ENCODE results near the gene TTPAL. TPM values are rescaled to one million over a fixed set of nuclear protein-coding genes. Genes with fewer than 3 reads are reported as not detected.
A peak's percentile ranks its signal among the peaks of the same experiment; 100 is the strongest.

The TTPAL gene
- total and polyA plus RNA-seq, 3 experiments from 2014 or later = 15.9 to 31.6 (median 29.3) TPM

DNA sequence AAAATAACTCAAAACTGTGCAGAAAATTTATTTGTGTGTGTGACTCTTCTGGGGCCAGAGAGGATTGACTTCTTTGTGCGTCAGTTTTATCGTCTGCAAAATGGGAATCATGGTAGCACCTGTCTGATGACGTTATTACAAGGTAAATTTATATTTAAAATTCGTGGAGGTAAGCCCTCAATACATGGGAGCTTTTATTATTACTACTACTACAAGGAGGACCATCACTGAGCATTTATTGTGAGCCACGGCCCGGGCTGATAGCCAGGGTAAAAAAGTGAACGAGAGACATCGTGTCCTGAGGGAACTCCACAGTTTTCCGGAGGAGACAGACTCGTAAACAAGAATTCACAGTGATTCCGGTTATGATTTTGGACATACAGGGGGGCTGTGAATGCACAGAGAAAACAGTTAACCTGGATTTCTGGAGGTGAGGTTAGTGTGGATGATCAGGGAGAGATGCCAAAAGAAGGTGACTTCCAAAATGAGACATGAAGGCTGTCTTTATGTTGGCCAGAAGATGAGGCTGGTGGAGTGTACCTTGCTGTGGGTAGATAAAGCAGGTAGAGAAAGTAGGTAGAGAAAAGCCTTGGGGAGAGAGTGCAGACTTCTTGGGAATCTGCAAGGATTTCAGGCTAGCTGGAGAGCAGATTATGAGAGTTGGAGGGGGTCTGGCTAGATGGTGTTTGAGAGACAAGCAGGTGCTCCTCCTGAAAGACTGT is 56.7 kb downstream of the TTPAL start:
- ChIA-PET POLR2A (no interaction called here), CTCF (no interaction called here)
- peak in 1 of 5 donors; percentile 1 for DNase-seq
- Histone ChIP-seq H3K27ac (ENCODE audit: low read depth, low read length) (peak overlapping the region; percentile 47), H3K36me3 (ENCODE audit: insufficient read depth, low read length) (no peaks in the 10 kb centered on the region), H3K4me1 (ENCODE audit: insufficient read depth, low read length) (peaks cover 24% of the 10 kb centered on the region), H3K27me3 (ENCODE audit: insufficient read depth, low read length, poor library complexity, severe bottlenecking) (no peaks in the 10 kb centered on the region), H3K4me3 (ENCODE audit: low read length) (peak overlapping the region; percentile 77), H3K9me3 (ENCODE audit: low read length) (no peaks in the 10 kb centered on the region)
- Mint-ChIP-seq H3K27me3 (peaks cover 0 to 15% of the 10 kb centered on the region in 2 donors), H3K4me1 (peaks cover 3 to 9% (median 4%) of the 10 kb centered on the region in 3 donors), H3K36me3 (no peaks in the 10 kb centered on the region), H3K4me3 (no peak overlapping the region), H3K27ac (no peak overlapping the region), H3K9me3 (no peaks in the 10 kb centered on the region)

DNA sequence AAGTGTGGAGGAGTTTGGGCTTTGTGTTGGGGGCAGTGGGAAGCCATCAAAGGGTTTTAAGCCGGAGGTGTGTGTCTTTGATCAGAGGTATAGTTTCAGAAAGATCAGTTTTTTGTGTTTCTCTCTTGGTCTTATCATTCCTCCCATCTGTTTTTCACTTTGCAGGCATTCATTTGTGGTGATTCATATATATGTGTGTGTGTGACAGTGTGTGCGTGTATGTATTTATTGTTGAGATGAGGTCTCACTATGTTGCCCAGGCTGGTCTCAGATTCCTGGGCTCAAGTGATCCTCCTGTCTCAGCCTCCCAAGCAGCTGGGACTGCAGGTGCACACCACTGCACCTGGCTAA is 57.3 kb downstream of the TTPAL start:
- peaks cover 3 to 9% (median 4%) of the 10 kb centered on the region in 3 donors for H3K4me1 Mint-ChIP-seq
- Histone ChIP-seq H3K9me3 (ENCODE audit: low read length) (no peaks in the 10 kb centered on the region), H3K36me3 (ENCODE audit: insufficient read depth, low read length) (no peaks in the 10 kb centered on the region), H3K27me3 (ENCODE audit: insufficient read depth, low read length, poor library complexity, severe bottlenecking) (no peaks in the 10 kb centered on the region), H3K4me3 (ENCODE audit: low read length) (no peak overlapping the region), H3K27ac (ENCODE audit: low read depth, low read length) (no peak overlapping the region), H3K4me1 (ENCODE audit: insufficient read depth, low read length) (peaks cover 24% of the 10 kb centered on the region)
- no peak overlapping the region for H3K4me3 Mint-ChIP-seq
- CTCF ChIA-PET = no interaction called here
- H3K9me3 Mint-ChIP-seq = no peaks in the 10 kb centered on the region
- DNase-seq = peak in 2 of 5 donors; percentile 36 to 60
- no peaks in the 10 kb centered on the region for H3K36me3 Mint-ChIP-seq
- POLR2A ChIA-PET = no interaction called here
- H3K27me3 Mint-ChIP-seq = peaks cover 0 to 12% of the 10 kb centered on the region in 2 donors
- H3K27ac Mint-ChIP-seq = no peak overlapping the region

DNA sequence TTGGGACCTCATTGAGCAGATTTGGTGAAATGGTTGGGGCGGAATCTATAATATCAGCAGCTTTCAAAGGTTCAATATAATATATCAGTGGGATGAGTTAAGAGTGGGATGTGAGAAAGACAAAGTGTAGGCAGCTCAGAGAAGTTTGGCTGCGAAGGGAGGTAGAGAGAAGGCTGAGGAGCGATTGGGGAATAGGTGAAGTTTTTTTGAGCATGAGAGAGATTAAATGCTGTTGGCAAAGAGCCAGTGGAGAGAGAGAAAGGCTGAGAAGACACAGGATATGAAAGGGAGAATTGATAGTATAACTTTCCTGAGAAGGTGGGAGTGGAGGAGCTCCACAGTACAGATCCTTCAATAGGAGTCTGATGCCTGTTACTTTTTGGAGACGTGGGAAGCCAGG is 58.3 kb downstream of the TTPAL start:
- Histone ChIP-seq H3K4me1 (ENCODE audit: insufficient read depth, low read length) (peaks cover 24% of the 10 kb centered on the region), H3K36me3 (ENCODE audit: insufficient read depth, low read length) (no peaks in the 10 kb centered on the region), H3K4me3 (ENCODE audit: low read length) (no peak overlapping the region), H3K27ac (ENCODE audit: low read depth, low read length) (no peak overlapping the region), H3K9me3 (ENCODE audit: low read length) (no peaks in the 10 kb centered on the region), H3K27me3 (ENCODE audit: insufficient read depth, low read length, poor library complexity, severe bottlenecking) (no peaks in the 10 kb centered on the region)
- Mint-ChIP-seq H3K27me3 (peaks cover 0 to 11% of the 10 kb centered on the region in 2 donors), H3K4me3 (no peak overlapping the region), H3K36me3 (no peaks in the 10 kb centered on the region), H3K4me1 (peaks cover 3 to 9% (median 4%) of the 10 kb centered on the region in 3 donors), H3K27ac (no peak overlapping the region), H3K9me3 (no peaks in the 10 kb centered on the region)
- ChIA-PET POLR2A (interaction anchor here (0.7 kb wide), 1 partner anchor 40 kb away, joined by 3 read pairs; no protein-coding TSS in a partner anchor), CTCF (no interaction called here)
- DNase-seq = no peak

DNA sequence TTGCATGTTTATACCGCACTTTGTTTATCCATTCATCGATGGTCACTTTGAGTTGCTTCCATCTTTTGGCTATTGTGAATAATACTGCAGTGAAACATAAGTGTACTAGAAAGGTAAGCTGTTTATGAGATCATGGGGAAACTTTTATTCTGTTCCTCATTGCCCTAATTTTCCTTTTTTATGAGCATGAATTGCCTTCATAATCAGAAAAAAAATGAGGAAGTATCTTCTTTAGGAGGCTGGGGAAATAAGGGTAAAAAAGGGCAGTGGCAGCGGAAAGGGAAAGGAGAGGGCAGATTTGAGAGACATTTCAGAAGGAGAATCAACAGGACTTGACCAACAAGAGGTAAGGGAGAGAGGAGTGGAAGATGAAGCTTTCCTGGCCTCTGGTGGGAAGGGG is 60.5 kb downstream of the TTPAL start:
- Histone ChIP-seq H3K27me3 (ENCODE audit: insufficient read depth, low read length, poor library complexity, severe bottlenecking) (no peaks in the 10 kb centered on the region), H3K27ac (ENCODE audit: low read depth, low read length) (no peak overlapping the region), H3K36me3 (ENCODE audit: insufficient read depth, low read length) (no peaks in the 10 kb centered on the region), H3K4me3 (ENCODE audit: low read length) (no peak overlapping the region), H3K4me1 (ENCODE audit: insufficient read depth, low read length) (peaks cover 23% of the 10 kb centered on the region), H3K9me3 (ENCODE audit: low read length) (no peaks in the 10 kb centered on the region)
- H3K27me3 Mint-ChIP-seq = peaks cover 0 to 5% of the 10 kb centered on the region in 2 donors
- peaks cover 3 to 6% (median 4%) of the 10 kb centered on the region in 3 donors for H3K4me1 Mint-ChIP-seq
- H3K36me3 Mint-ChIP-seq = no peaks in the 10 kb centered on the region
- DNase-seq = no peak
- H3K4me3 Mint-ChIP-seq = peak overlapping the region in 1 of 7 donors; percentile 63
- ChIA-PET POLR2A (no interaction called here), CTCF (no interaction called here)
- no peaks in the 10 kb centered on the region for H3K9me3 Mint-ChIP-seq
- peak overlapping the region in 1 of 8 donors; percentile 7 for H3K27ac Mint-ChIP-seq

DNA sequence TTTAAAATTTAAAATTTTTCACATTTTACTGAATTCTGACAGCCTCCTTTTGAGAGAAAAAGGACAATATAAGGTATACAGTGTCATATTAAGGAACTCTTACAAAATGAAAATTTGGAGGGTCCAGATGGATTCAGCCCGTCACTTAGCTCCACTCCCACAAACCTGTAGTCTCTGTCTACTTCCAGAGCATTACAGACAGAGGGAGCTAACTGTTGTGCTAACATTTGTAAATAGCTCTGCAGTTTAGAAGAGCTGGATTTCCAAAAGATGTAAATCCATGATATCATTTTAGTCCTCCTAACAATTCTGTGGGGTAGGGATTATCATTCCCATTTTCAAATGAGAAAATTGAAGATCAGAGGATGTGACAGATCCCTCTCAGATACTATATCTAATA is 62.3 kb downstream of the TTPAL start:
- H3K27me3 ChIP-seq (ENCODE audit: insufficient read depth, low read length, poor library complexity, severe bottlenecking) = no peaks in the 10 kb centered on the region
- no peaks in the 10 kb centered on the region for H3K36me3 ChIP-seq (ENCODE audit: insufficient read depth, low read length)
- H3K36me3 Mint-ChIP-seq = no peaks in the 10 kb centered on the region
- H3K27me3 Mint-ChIP-seq = peaks cover 0 to 5% of the 10 kb centered on the region in 2 donors
- DNase-seq = no peak
- H3K4me3 ChIP-seq (ENCODE audit: low read length) = no peak overlapping the region
- CTCF ChIA-PET = no interaction called here
- no peak overlapping the region for H3K27ac ChIP-seq (ENCODE audit: low read depth, low read length)
- no peak overlapping the region for H3K4me3 Mint-ChIP-seq
- no peaks in the 10 kb centered on the region for H3K9me3 Mint-ChIP-seq
- POLR2A ChIA-PET = no interaction called here
- no peak overlapping the region for H3K27ac Mint-ChIP-seq
- no peaks in the 10 kb centered on the region for H3K9me3 ChIP-seq (ENCODE audit: low read length)
- H3K4me1 Mint-ChIP-seq = no peaks in the 10 kb centered on the region
- peaks cover 9% of the 10 kb centered on the region for H3K4me1 ChIP-seq (ENCODE audit: insufficient read depth, low read length)

DNA sequence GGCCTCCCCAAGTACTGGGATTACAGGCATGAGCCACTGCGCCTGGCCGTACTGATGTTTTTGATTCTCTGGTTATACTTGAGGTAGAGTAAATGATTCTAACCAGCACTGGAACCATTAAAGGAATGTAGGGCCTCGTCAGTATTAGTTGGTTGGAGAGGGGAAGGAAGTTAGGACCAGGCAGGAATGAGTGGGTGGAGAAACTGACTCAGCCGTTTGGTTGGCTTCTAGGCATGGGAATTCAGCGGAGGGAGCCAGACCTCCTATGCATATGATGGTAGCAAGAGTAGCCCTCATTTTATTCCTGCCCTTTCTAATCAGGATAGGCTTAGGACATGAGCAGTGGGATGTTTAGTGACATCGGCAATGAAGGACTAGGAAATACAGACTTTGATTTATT is 65.2 kb downstream of the TTPAL start:
- CTCF ChIA-PET = interaction anchor here (1.1 kb wide), 1 partner anchor 17 kb away, joined by 3 read pairs; no protein-coding TSS in a partner anchor
- no peak overlapping the region for H3K27ac ChIP-seq (ENCODE audit: low read depth, low read length)
- no peaks in the 10 kb centered on the region for H3K4me1 Mint-ChIP-seq
- POLR2A ChIA-PET = no interaction called here
- H3K36me3 ChIP-seq (ENCODE audit: insufficient read depth, low read length) = no peaks in the 10 kb centered on the region
- no peaks in the 10 kb centered on the region for H3K4me1 ChIP-seq (ENCODE audit: insufficient read depth, low read length)
- peaks cover 0 to 1% of the 10 kb centered on the region in 2 donors for H3K27me3 Mint-ChIP-seq
- no peaks in the 10 kb centered on the region for H3K36me3 Mint-ChIP-seq
- H3K9me3 Mint-ChIP-seq = no peaks in the 10 kb centered on the region
- peak overlapping the region in 1 of 8 donors; percentile 82 for H3K27ac Mint-ChIP-seq
- H3K4me3 Mint-ChIP-seq = no peak overlapping the region
- no peak for DNase-seq
- H3K4me3 ChIP-seq (ENCODE audit: low read length) = no peak overlapping the region
- H3K9me3 ChIP-seq (ENCODE audit: low read length) = no peaks in the 10 kb centered on the region
- no peaks in the 10 kb centered on the region for H3K27me3 ChIP-seq (ENCODE audit: insufficient read depth, low read length, poor library complexity, severe bottlenecking)

DNA sequence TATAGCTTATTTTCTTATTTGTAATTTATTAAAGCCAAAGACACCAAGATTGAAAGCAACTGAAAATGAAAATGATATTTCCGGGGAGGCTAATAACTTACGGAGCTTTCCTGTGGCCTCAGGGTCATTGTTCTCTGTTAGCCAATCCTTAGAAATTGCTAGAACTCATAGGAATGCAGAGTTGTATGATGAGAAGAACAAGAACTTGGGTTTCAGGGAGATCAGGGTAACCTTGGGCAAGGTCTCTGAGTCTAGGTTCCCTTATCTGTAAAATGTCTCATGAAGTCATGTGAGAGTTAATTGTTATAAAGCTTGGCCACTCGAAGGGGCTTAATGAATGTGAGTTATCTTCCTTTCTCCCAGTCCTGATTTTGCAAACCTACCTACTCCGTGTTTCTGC is 66.3 kb downstream of the TTPAL start:
- H3K27me3 Mint-ChIP-seq = peaks cover 1 to 2% of the 10 kb centered on the region in 2 donors
- CTCF ChIA-PET = interaction anchor here (1.0 to 1.1 kb wide), 2 partner anchors 18 kb away, joined by 3 read pairs; no protein-coding TSS in a partner anchor

DNA sequence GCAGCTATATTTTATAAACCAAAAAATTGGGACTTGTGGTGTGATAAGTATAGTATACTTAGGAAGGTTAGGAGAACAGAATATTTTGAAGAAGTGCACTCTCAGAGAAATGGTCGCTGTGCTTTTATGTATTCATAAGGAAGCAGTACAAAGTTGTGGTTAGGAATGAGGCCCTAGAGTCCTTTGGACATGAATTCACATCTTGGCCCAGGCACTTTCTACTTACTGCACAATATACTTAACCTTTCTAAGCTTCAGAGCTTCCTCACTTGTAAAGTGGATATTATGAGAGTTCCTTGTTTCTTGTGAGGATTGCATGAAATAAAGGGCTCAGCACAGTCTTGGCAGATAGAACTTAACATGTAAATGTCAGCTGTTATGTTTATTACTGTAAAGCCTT is 67.2 kb downstream of the TTPAL start:
- H3K27me3 ChIP-seq (ENCODE audit: insufficient read depth, low read length, poor library complexity, severe bottlenecking) = no peaks in the 10 kb centered on the region
- ChIA-PET CTCF (interaction anchor here (0.7 to 1.0 kb wide), 2 partner anchors 17 to 88 kb away, joined by 3 read pairs; no protein-coding TSS in a partner anchor), POLR2A (no interaction called here)

More for the DNA sequence above, 66.3 kb downstream of the TTPAL start:
- Histone ChIP-seq H3K9me3 (ENCODE audit: low read length) (no peaks in the 10 kb centered on the region), H3K4me1 (ENCODE audit: insufficient read depth, low read length) (no peaks in the 10 kb centered on the region), H3K27me3 (ENCODE audit: insufficient read depth, low read length, poor library complexity, severe bottlenecking) (no peaks in the 10 kb centered on the region), H3K27ac (ENCODE audit: low read depth, low read length) (no peak overlapping the region), H3K36me3 (ENCODE audit: insufficient read depth, low read length) (no peaks in the 10 kb centered on the region), H3K4me3 (ENCODE audit: low read length) (no peak overlapping the region)
- no peak overlapping the region for H3K27ac Mint-ChIP-seq
- no peak overlapping the region for H3K4me3 Mint-ChIP-seq
- H3K4me1 Mint-ChIP-seq = no peaks in the 10 kb centered on the region
- POLR2A ChIA-PET = no interaction called here
- H3K9me3 Mint-ChIP-seq = no peaks in the 10 kb centered on the region
- DNase-seq = no peak
- no peaks in the 10 kb centered on the region for H3K36me3 Mint-ChIP-seq

More for the DNA sequence above, 67.2 kb downstream of the TTPAL start:
- Histone ChIP-seq H3K4me1 (ENCODE audit: insufficient read depth, low read length) (no peaks in the 10 kb centered on the region), H3K4me3 (ENCODE audit: low read length) (no peak overlapping the region), H3K36me3 (ENCODE audit: insufficient read depth, low read length) (no peaks in the 10 kb centered on the region), H3K27ac (ENCODE audit: low read depth, low read length) (no peak overlapping the region), H3K9me3 (ENCODE audit: low read length) (no peaks in the 10 kb centered on the region)
- no peaks in the 10 kb centered on the region for H3K36me3 Mint-ChIP-seq
- no peaks in the 10 kb centered on the region for H3K9me3 Mint-ChIP-seq
- peaks cover 1 to 8% of the 10 kb centered on the region in 2 donors for H3K27me3 Mint-ChIP-seq
- no peak overlapping the region for H3K4me3 Mint-ChIP-seq
- H3K4me1 Mint-ChIP-seq = no peaks in the 10 kb centered on the region
- no peak overlapping the region for H3K27ac Mint-ChIP-seq
- no peak for DNase-seq
